GM19035 (cell line): ENCODE results near the gene MSL2.
A peak's percentile ranks its signal among the peaks of the same experiment; 100 is the strongest.
"Not testable (repeated sequence)": the region's sequence is repeated elsewhere in the genome, so short reads cannot be mapped to it uniquely, and the experiment has no call there.

Experiments
- ATAC-seq: cut with Tn5 transposase; IDR thresholded peaks from one replicate; pipeline ENCODE4 v1.9.1; 2021; ENCODE audit not compliant: unreplicated experiment

MSL2 gene

GRCh38 chr3:136196064-136196400 lies at the start of gene MSL2:
MSL2 (minus strand) TSS chr3:136196335; CDS start chr3:136195113, 1,222 bp downstream.
- ATAC-seq = no peak

GRCh38 chr3:136245691-136246090 lies 49.6 kb upstream of the MSL2 start:
- no peak for ATAC-seq

GRCh38 chr3:136239094-136239493 lies 43.0 kb upstream of the MSL2 start:
- ATAC-seq = no peak

GRCh38 chr3:136237961-136238649 lies 42.0 kb upstream of the MSL2 start:
- no peak for ATAC-seq

GRCh38 chr3:136237103-136237502 lies 41.0 kb upstream of the MSL2 start:
- ATAC-seq = no peak

- no peak for ATAC-seq
Observed at GRCh38 chr3:136236109-136236508, 40.0 kb upstream of the MSL2 start.

- no peak for ATAC-seq
Observed at GRCh38 chr3:136235545-136235944, 39.4 kb upstream of the MSL2 start.

GRCh38 chr3:136232413-136232812 lies 36.3 kb upstream of the MSL2 start:
- no peak for ATAC-seq

GRCh38 chr3:136222746-136223145 lies 26.6 kb upstream of the MSL2 start:
- ATAC-seq = not testable (repeated sequence)

GRCh38 chr3:136211547-136211946 lies 15.4 kb upstream of the MSL2 start:
- ATAC-seq = no peak

- no peak for ATAC-seq
Observed at GRCh38 chr3:136209921-136210320, 13.8 kb upstream of the MSL2 start.

GRCh38 chr3:136207489-136208115 lies 11.5 kb upstream of the MSL2 start:
- ATAC-seq = no peak

- not testable (repeated sequence) for ATAC-seq
Observed at GRCh38 chr3:136199219-136199618, 3.1 kb upstream of the MSL2 start.

- not testable (repeated sequence) for ATAC-seq
Observed at GRCh38 chr3:136198462-136199078, 2.4 kb upstream of the MSL2 start.

GRCh38 chr3:136197159-136197793 lies 1.1 kb upstream of the MSL2 start:
- no peak for ATAC-seq

GRCh38 chr3:136196401-136197158 lies 445 bp upstream of the MSL2 start:
- ATAC-seq = peak; percentile 69

- ATAC-seq = peak; percentile 39
Observed at GRCh38 chr3:136195258-136196063, 674 bp downstream of the MSL2 start.

- no peak for ATAC-seq
Observed at GRCh38 chr3:136194409-136195257, 1.5 kb downstream of the MSL2 start.

GRCh38 chr3:136193278-136194054 lies 2.7 kb downstream of the MSL2 start:
- ATAC-seq = no peak
